Smooth muscle cell (in vitro differentiated cells): ENCODE measurements around the gene KCNN3. TPM values are rescaled to one million over a fixed set of nuclear protein-coding genes. Genes with fewer than 3 reads are reported as not detected.

Experiments used
- DNase-seq: peaks from one replicate; lab custom pipeline; 2025; ENCODE audit not compliant: unreplicated experiment; lab: John Stamatoyannopoulos, UW
- H2AFZ ChIP-seq: fragments of 200-600 bp; sonication (generic); 2 replicates; pipeline ENCODE4 v1.6.0; 2016; ENCODE audit warnings: antibody characterized with exemption, low read depth, mild to moderate bottlenecking
- H3F3A ChIP-seq: fragments of 200-600 bp; sonication (generic); 2 replicates; pipeline ENCODE4 v1.6.0; 2017; ENCODE audit warnings: antibody characterized with exemption, low read depth
- H3K27ac ChIP-seq: fragments of 200-600 bp; sonication (generic); 2 replicates; pipeline ENCODE4 v1.5.1; 2016; ENCODE audit warnings: low read depth, mild to moderate bottlenecking
- H3K27me3 ChIP-seq: fragments of 200-600 bp; sonication (generic); 2 replicates; pipeline ENCODE4 v1.6.1; 2016; ENCODE audit warnings: low read depth, mild to moderate bottlenecking
- H3K36me3 ChIP-seq: fragments of 200-600 bp; sonication (generic); 2 replicates; pipeline ENCODE4 v1.5.1; 2016; ENCODE audit warnings: low read depth
- H3K4me1 ChIP-seq: fragments of 200-600 bp; sonication (generic); 2 replicates; pipeline ENCODE4 v1.5.1; 2016; ENCODE audit warnings: low read depth
- H3K4me2 ChIP-seq: fragments of 200-600 bp; sonication (generic); 2 replicates; pipeline ENCODE4 v1.6.0; 2016; ENCODE audit warnings: mild to moderate bottlenecking
- H3K4me3 ChIP-seq: fragments of 200-600 bp; sonication (generic); 2 replicates; pipeline ENCODE4 v1.5.1; 2016; ENCODE audit warnings: mild to moderate bottlenecking
- H3K79me2 ChIP-seq: fragments of 200-600 bp; sonication (generic); 2 replicates; pipeline ENCODE4 v1.6.0; 2016; ENCODE audit warnings: low read depth, mild to moderate bottlenecking
- H3K9ac ChIP-seq: fragments of 200-600 bp; sonication (generic); 2 replicates; pipeline ENCODE4 v1.6.0; 2016; ENCODE audit warnings: low read depth
- H3K9me3 ChIP-seq: fragments of 200-600 bp; sonication (generic); replicated peaks from 2 replicates; pipeline ENCODE4 v1.5.1; 2016; ENCODE audit warnings: low read depth
- H4K20me1 ChIP-seq: fragments of 200-600 bp; sonication (generic); 2 replicates; pipeline ENCODE4 v1.6.0; 2016; ENCODE audit warnings: low read depth
- WGBS: methylation state at CpG from one replicate; pipeline ENCODE4 v1.1.7; 2016; ENCODE audit warnings: low lambda C conversion rate; 5-methylcytosine and 5-hydroxymethylcytosine counted together
- polyA plus RNA-seq: library from polyadenylated mRNA; unstranded; fragments of >200 nt; fragmentation: Nextera tagmentation; extraction: Ambion mirVana; gene quantifications from 2 replicates; pipeline ENCODE4 v1.2.1, GENCODE V29; 2016
- total RNA-seq: library from RNA; depleted of rRNA; stranded (reverse); fragments of >200 nt; gene quantifications from 2 replicates; pipeline ENCODE4 v1.2.3, GENCODE V29; 2014
- TF ChIP-seq, protein P1 (sequence below): fragments of 200-600 bp; sonication (generic); IDR thresholded peaks from 2 replicates; pipeline ENCODE4 v1.5.1; 2017; ENCODE audit warnings: borderline replicate concordance, mild to moderate bottlenecking, antibody characterized with exemption; ENCODE audit not compliant: insufficient read depth, poor library complexity, severe bottlenecking

KCNN3 gene
- total and polyA plus RNA-seq, 2 experiments from 2014 or later: 0.18 to 0.77 TPM

DNA sequence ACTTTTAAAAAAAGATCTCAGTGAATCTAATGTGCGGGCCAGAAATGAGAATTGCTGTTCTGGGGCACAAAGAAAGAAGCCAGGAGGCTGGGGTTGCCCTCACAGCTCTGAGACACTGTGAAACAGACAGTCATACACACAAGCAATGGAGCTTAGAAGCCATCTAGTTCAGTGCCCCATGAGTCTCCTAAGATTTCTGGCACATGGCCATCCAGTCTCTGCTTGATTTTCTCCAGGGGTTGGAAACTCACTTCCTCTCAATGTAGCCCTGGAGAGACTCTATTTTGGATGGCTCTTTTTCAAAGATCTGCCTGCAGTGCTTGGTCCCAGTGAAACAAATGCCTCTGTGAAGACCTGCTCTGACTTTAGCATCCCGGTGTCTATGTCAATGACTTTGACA, 38.6 kb downstream of the KCNN3 start:
- Histone ChIP-seq H3K4me2 (no peak overlapping the region), H3K4me1 (no peaks in the 10 kb centered on the region), H3K27ac (no peak overlapping the region), H3K9me3 (no peaks in the 10 kb centered on the region), H3K9ac (no peak overlapping the region), H3K79me2 (no peaks in the 10 kb centered on the region), H3F3A (no peaks in the 10 kb centered on the region), H3K36me3 (no peaks in the 10 kb centered on the region), H3K4me3 (no peak overlapping the region), H2AFZ (no peak overlapping the region), H3K27me3 (no peaks in the 10 kb centered on the region), H4K20me1 (no peaks in the 10 kb centered on the region)
- TF ChIP-seq, protein P1, sequence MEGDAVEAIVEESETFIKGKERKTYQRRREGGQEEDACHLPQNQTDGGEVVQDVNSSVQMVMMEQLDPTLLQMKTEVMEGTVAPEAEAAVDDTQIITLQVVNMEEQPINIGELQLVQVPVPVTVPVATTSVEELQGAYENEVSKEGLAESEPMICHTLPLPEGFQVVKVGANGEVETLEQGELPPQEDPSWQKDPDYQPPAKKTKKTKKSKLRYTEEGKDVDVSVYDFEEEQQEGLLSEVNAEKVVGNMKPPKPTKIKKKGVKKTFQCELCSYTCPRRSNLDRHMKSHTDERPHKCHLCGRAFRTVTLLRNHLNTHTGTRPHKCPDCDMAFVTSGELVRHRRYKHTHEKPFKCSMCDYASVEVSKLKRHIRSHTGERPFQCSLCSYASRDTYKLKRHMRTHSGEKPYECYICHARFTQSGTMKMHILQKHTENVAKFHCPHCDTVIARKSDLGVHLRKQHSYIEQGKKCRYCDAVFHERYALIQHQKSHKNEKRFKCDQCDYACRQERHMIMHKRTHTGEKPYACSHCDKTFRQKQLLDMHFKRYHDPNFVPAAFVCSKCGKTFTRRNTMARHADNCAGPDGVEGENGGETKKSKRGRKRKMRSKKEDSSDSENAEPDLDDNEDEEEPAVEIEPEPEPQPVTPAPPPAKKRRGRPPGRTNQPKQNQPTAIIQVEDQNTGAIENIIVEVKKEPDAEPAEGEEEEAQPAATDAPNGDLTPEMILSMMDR: no peak
- 88% methylated on average over 2 of the region's 2 CpGs for WGBS
- no peak for DNase-seq

- Histone ChIP-seq H3K79me2 (no peaks in the 10 kb centered on the region), H2AFZ (no peak overlapping the region), H3K4me3 (no peak overlapping the region), H3F3A (no peaks in the 10 kb centered on the region), H3K4me1 (no peaks in the 10 kb centered on the region), H4K20me1 (no peaks in the 10 kb centered on the region), H3K9ac (no peak overlapping the region), H3K9me3 (no peaks in the 10 kb centered on the region), H3K27me3 (no peaks in the 10 kb centered on the region), H3K27ac (no peak overlapping the region), H3K36me3 (no peaks in the 10 kb centered on the region), H3K4me2 (no peak overlapping the region)
- no peak for DNase-seq
- 97% methylated on average over 5 of the region's 5 CpGs for WGBS
- TF ChIP-seq, protein P1: no peak
Observed at GRCh38 chr1:154829062-154829461, 41.0 kb downstream of the KCNN3 start.

- Histone ChIP-seq H3K4me2 (no peak overlapping the region), H3K4me1 (no peaks in the 10 kb centered on the region), H3F3A (no peaks in the 10 kb centered on the region), H3K36me3 (no peaks in the 10 kb centered on the region), H3K4me3 (no peak overlapping the region), H3K27ac (no peak overlapping the region), H3K27me3 (no peaks in the 10 kb centered on the region), H3K79me2 (no peaks in the 10 kb centered on the region), H4K20me1 (no peaks in the 10 kb centered on the region), H3K9ac (no peak overlapping the region), H2AFZ (no peak overlapping the region), H3K9me3 (no peaks in the 10 kb centered on the region)
- TF ChIP-seq, protein P1: no peak
- DNase-seq: no peak
- WGBS: 95% methylated on average over 5 of the region's 5 CpGs
Observed at GRCh38 chr1:154824179-154825000, 45.7 kb downstream of the KCNN3 start.

DNA sequence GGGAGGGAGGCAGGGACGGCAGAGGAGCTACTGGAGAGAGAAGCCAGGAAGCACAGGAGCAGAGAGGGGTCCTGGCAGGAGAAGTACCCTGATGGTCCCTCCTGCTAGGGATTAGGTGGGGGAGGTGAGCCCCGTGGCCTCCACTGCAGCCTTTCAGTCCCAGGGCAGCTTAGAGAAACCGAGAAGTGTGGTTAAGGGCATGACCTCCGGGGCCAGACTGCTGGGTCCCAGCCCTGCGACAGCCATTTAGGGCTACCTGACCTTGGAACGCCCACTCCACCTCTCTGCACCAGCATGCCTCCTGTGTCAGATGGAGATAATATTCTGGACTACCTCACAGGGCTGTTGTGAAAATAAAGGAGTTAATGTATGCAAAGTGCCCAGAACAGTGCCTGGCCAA, 47.4 kb downstream of the KCNN3 start:
- no peak overlapping the region for H3K27ac ChIP-seq
- H3K9me3 ChIP-seq: no peaks in the 10 kb centered on the region
- TF ChIP-seq, protein P1: no peak
- no peak for DNase-seq
- WGBS: 87% methylated on average over 6 of the region's 6 CpGs
- no peaks in the 10 kb centered on the region for H3K27me3 ChIP-seq
- no peaks in the 10 kb centered on the region for H3K36me3 ChIP-seq
- H3K9ac ChIP-seq: no peak overlapping the region
- no peaks in the 10 kb centered on the region for H4K20me1 ChIP-seq
- H3K4me1 ChIP-seq: no peaks in the 10 kb centered on the region
- H3K4me3 ChIP-seq: no peak overlapping the region
- H2AFZ ChIP-seq: no peak overlapping the region
- no peaks in the 10 kb centered on the region for H3K79me2 ChIP-seq
- no peaks in the 10 kb centered on the region for H3F3A ChIP-seq
- H3K4me2 ChIP-seq: no peak overlapping the region
